Left kidney (tissue), 8 donors: ENCODE results near the gene SMARCA2. TPM values are rescaled to one million over a fixed set of nuclear protein-coding genes. Genes with fewer than 3 reads are reported as not detected.

Experiments used
- DNase-seq: peaks from one replicate; pipeline ENCODE4 v3.0.0-alpha.2; 2013
- long read RNA-seq, 8 donors: transcript quantifications; one replicate each; lab custom pipeline, GENCODE V29; 2026
- polyA plus RNA-seq: library from polyadenylated mRNA; unstranded; fragments of 120-200 nt; gene quantifications from one replicate; pipeline ENCODE4 v1.2.1, GENCODE V29; 2013; ENCODE audit not compliant: insufficient read length

SMARCA2 gene
- 137 TPM for polyA plus RNA-seq
- long read RNA-seq, donor 1, full-length matches to known transcripts: 17 of 17 reads
- long read RNA-seq, donor 1, partial matches to known transcripts: 0 of 17 reads
- long read RNA-seq, donor 1, other reads (novel, unspliced or antisense): 0 of 17 reads
- long read RNA-seq, donor 2, full-length matches to known transcripts: 8 of 13 reads
- long read RNA-seq, donor 2, partial matches to known transcripts: 5 of 13 reads
- long read RNA-seq, donor 2, other reads (novel, unspliced or antisense): 0 of 13 reads
- long read RNA-seq, donor 3, full-length matches to known transcripts: 2 of 8 reads
- long read RNA-seq, donor 3, partial matches to known transcripts: 6 of 8 reads
- long read RNA-seq, donor 3, other reads (novel, unspliced or antisense): 0 of 8 reads
- long read RNA-seq, donor 4, full-length matches to known transcripts: 4 of 4 reads
- long read RNA-seq, donor 4, partial matches to known transcripts: 0 of 4 reads
- long read RNA-seq, donor 4, other reads (novel, unspliced or antisense): 0 of 4 reads
- long read RNA-seq, donor 5, full-length matches to known transcripts: 10 of 10 reads
- long read RNA-seq, donor 5, partial matches to known transcripts: 0 of 10 reads
- long read RNA-seq, donor 5, other reads (novel, unspliced or antisense): 0 of 10 reads
- long read RNA-seq, donor 6, full-length matches to known transcripts: 4 of 4 reads
- long read RNA-seq, donor 6, partial matches to known transcripts: 0 of 4 reads
- long read RNA-seq, donor 6, other reads (novel, unspliced or antisense): 0 of 4 reads
- long read RNA-seq, donor 7, full-length matches to known transcripts: 19 of 31 reads
- long read RNA-seq, donor 7, partial matches to known transcripts: 12 of 31 reads
- long read RNA-seq, donor 7, other reads (novel, unspliced or antisense): 0 of 31 reads
- long read RNA-seq, donor 8, full-length matches to known transcripts: 5 of 5 reads
- long read RNA-seq, donor 8, partial matches to known transcripts: 0 of 5 reads
- long read RNA-seq, donor 8, other reads (novel, unspliced or antisense): 0 of 5 reads

- peak; percentile 95 for DNase-seq
Observed at GRCh38 chr9:2014696-2015580, at the start of gene SMARCA2. Gene SMARCA2 (plus strand): TSS chr9:2015347. CDS start chr9:2029023, 13,676 bp downstream.

- no peak for DNase-seq
Observed at GRCh38 chr9:1966725-1967366, 48.3 kb upstream of the SMARCA2 start.

- DNase-seq: no peak
Observed at GRCh38 chr9:1969160-1969559, 46.0 kb upstream of the SMARCA2 start.

DNA sequence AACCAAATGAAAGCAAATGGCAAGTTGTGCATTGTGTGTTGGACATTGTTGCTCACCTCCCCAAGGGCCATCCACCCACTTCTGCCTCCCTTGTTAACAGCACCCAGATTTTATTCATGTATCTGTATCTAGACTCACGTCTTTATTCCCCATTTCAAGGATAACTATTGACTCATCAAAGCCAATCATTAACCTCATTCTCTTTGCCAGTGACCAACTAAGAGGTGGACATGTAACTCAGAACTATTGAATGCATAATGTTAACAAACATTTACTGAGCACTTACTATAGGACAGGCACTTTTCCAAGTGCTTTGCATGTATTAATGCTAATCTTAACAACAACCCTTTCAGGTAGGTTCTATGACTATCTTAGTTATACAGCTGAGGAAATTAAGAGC, 45.2 kb upstream of the SMARCA2 start:
- no peak for DNase-seq

GRCh38 chr9:1972672-1973071, 42.5 kb upstream of the SMARCA2 start:
- DNase-seq: no peak

DNA sequence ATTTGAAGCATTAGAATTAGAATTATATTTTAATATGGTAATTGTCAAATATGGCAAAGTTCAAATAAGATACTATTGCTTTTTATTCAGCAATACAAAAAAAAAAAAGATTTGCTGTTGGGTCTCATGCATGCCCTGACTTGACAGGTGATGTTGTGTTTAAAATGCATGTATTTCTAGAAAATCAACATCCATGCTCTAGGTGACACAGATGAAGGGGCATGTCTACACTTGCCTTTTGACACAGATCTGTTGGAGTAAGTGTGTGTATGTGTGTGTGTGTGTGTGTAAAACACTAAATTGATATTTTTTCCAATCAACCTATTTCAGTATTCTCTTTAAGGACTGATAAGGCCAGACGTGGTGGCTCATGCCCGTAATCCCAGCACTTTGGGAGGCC, 38.1 kb upstream of the SMARCA2 start:
- DNase-seq: no peak

- no peak for DNase-seq
Observed at GRCh38 chr9:1978941-1979340, 36.2 kb upstream of the SMARCA2 start.

- DNase-seq: peak; percentile 17
Observed at GRCh38 chr9:1979741-1980367, 35.3 kb upstream of the SMARCA2 start.

DNA sequence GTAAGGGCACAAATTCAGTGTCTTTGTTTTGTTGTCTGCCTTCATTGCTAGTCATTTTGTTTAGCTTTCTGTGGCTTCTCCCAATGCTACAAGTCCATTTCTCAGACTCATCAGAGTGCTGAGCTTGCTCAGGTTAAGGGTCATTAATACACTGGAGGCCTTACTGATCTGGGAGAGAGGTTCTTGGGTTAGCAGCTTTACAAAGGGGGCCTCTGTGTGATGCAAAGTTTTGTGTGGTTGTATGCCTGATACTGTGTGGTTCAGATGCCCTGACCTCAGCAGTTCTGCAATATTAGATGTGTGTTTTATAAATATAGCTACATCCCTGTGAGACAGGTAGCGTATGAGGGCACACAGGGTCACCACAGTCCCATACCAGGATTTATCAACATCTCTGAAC, 34.8 kb upstream of the SMARCA2 start:
- DNase-seq: no peak

DNA sequence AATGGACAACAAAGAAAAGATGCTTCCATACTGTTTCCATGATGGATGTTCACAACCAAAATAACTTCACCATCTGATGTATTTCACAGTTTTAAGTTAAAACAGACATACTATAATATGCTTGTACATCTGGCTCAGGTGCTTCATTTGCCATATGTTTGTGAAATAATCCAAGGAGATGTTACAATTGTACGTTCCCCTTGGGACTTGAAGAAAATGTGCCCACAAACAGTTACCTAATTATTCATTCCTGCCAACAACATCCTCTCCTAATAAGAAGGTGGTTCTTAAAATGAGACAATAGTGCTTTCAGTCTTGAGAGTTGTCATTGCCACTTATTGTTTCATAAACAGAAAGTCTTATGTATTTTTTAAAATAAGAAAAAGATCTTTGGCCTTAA, 33.1 kb upstream of the SMARCA2 start:
- no peak for DNase-seq

DNA sequence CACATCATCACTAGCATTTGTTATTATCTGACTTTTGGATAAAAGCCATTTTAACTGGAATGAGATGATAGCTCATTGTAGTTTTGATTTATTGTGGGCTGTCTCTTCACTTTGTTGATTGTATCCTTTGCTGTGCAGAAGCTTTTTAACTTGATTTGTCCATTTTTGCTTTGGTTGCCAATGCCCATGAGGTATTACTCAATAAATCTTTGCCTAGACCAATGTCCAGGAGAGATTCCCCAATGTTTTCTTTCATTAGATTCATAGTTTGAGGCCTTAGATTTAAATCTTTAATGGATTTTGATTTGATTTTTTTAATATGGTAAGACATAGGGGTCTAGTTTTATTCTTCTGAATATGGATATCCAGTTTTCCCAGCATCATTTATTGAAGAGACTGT, 28.8 kb upstream of the SMARCA2 start:
- no peak for DNase-seq

DNA sequence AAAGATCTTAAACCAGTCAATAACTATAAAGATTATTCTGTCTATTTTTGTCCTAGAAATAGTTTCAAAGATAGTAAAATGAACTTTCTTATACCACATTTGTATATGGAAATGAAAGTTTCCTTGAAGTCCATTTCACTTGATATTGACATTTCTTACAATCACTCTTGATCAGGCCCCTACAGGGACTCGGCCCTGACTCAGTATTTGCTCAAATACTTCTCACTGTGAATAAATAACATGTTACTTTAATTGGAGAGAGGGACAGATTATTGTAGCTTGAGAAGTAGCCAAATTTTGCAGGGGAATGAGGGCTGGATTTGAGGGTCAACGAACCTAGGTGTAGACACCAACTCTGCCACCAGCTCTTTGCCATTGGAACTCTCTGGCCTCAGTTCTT, 25.6 kb upstream of the SMARCA2 start:
- no peak for DNase-seq

GRCh38 chr9:1994180-1994579, 21.0 kb upstream of the SMARCA2 start:
- no peak for DNase-seq

- no peak for DNase-seq
Observed at GRCh38 chr9:1995084-1995483, 20.1 kb upstream of the SMARCA2 start.

DNA sequence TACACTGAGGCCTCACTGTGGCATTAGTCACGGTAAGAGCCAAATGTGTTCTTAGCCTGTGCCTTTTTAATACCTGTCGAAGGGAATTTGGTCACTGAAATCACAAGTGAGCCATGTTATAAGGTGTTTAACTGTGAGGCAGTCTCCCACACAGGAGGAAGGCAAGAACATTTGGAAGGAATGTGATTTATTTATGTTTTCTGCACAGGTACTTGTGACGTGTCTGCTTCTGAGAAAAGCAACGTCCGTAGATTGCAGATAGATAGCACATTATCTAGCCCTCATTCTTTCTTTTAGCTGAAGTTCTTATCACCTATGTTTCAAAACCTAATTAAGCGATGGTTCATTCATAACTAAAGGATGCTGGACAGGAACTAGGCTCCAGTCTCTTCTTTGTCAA, 19.0 kb upstream of the SMARCA2 start:
- DNase-seq: no peak

- no peak for DNase-seq
Observed at GRCh38 chr9:1997646-1998045, 17.5 kb upstream of the SMARCA2 start.

- no peak for DNase-seq
Observed at GRCh38 chr9:1998111-1998510, 17.0 kb upstream of the SMARCA2 start.

- no peak for DNase-seq
Observed at GRCh38 chr9:2000314-2000713, 14.8 kb upstream of the SMARCA2 start.

- DNase-seq: no peak
Observed at GRCh38 chr9:2008372-2008771, 6.8 kb upstream of the SMARCA2 start.

- no peak for DNase-seq
Observed at GRCh38 chr9:2012347-2012746, 2.8 kb upstream of the SMARCA2 start.
